NT2/D1 (cell line): ENCODE measurements around the gene FAM200A.

ENCODE experiments used
- SUZ12 ChIP-seq: IDR thresholded peaks from 2 replicates; pipeline ENCODE4 v1.6.1; 2011; ENCODE audit not compliant: insufficient read length, insufficient read depth; ENCODE audit errors: extremely low read depth
- YY1 ChIP-seq: IDR thresholded peaks from 2 replicates; pipeline ENCODE4 v1.6.1; 2011; ENCODE audit not compliant: insufficient read length, insufficient read depth
- ZNF274 ChIP-seq: IDR thresholded peaks from 2 replicates; pipeline ENCODE4 v1.6.1; 2011; ENCODE audit warnings: mild to moderate bottlenecking, low read depth, low read length

- TF ChIP-seq ZNF274 (no peak), YY1 (no peak), SUZ12 (no peak)
Measured at GRCh38 chr7:99535667-99536066, 16.2 kb downstream of the FAM200A start.
